NB4 (cell line): ENCODE data around the gene KCTD1.
A peak's percentile ranks its signal among the peaks of the same experiment; 100 is the strongest.

Source experiments
- DNase-seq: peaks from one replicate; pipeline ENCODE4 v3.0.0; 2010; ENCODE audit warnings: low read depth
- H3K4me3 ChIP-seq: one replicate; pipeline ENCODE4 v1.5.1; 2011; ENCODE audit warnings: mild to moderate bottlenecking, low read depth, low read length, moderate library complexity
- MYC ChIP-seq: IDR thresholded peaks from 2 replicates; pipeline ENCODE4 v1.6.1; 2011; ENCODE audit warnings: low read depth, low read length
- POLR2A ChIP-seq: IDR thresholded peaks from 2 replicates; pipeline ENCODE4 v1.6.1; 2011; ENCODE audit warnings: mild to moderate bottlenecking; ENCODE audit not compliant: insufficient read length; ENCODE audit errors: extremely low read depth
- TF ChIP-seq, protein P1 (sequence below): IDR thresholded peaks from 2 replicates; pipeline ENCODE4 v1.6.1; 2011; ENCODE audit warnings: low read depth, low read length
- TF ChIP-seq, protein P2 (sequence below): IDR thresholded peaks from one replicate; pipeline ENCODE4 v1.5.1; 2012; ENCODE audit warnings: low read depth, low read length

KCTD1 gene

DNA sequence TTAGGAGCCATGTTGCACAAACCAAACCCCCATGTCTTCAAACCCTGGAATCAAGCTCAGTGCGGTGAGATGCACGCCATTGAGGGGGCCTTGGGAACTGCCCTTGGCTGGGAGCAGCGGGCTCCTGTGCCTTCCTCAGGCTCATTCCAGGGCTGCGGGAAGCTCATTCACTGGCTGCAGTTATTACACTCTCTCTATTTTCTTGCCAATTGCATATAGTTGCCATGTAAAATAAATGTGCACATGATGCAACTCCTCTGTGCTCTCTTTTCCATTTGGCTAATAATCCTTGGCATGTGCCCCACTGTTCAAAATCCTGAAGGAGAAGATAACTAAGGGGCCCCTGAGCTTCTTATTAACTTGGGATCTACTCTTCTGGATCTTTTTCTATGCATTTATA, 74.7 kb downstream of the KCTD1 start:
- H3K4me3 ChIP-seq = no peak overlapping the region
- TF ChIP-seq, protein P1, sequence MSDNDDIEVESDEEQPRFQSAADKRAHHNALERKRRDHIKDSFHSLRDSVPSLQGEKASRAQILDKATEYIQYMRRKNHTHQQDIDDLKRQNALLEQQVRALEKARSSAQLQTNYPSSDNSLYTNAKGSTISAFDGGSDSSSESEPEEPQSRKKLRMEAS = no peak
- TF ChIP-seq MYC (no peak), POLR2A (no peak)
- TF ChIP-seq, protein P2, sequence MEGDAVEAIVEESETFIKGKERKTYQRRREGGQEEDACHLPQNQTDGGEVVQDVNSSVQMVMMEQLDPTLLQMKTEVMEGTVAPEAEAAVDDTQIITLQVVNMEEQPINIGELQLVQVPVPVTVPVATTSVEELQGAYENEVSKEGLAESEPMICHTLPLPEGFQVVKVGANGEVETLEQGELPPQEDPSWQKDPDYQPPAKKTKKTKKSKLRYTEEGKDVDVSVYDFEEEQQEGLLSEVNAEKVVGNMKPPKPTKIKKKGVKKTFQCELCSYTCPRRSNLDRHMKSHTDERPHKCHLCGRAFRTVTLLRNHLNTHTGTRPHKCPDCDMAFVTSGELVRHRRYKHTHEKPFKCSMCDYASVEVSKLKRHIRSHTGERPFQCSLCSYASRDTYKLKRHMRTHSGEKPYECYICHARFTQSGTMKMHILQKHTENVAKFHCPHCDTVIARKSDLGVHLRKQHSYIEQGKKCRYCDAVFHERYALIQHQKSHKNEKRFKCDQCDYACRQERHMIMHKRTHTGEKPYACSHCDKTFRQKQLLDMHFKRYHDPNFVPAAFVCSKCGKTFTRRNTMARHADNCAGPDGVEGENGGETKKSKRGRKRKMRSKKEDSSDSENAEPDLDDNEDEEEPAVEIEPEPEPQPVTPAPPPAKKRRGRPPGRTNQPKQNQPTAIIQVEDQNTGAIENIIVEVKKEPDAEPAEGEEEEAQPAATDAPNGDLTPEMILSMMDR = no peak
- no peak for DNase-seq

GRCh38 chr18:26471826-26472225, 76.5 kb downstream of the KCTD1 start:
- DNase-seq = no peak
- TF ChIP-seq, protein P2 = no peak
- TF ChIP-seq POLR2A (no peak), MYC (no peak)
- TF ChIP-seq, protein P1 = no peak
- H3K4me3 ChIP-seq = no peak overlapping the region

- no peak for DNase-seq
- no peak overlapping the region for H3K4me3 ChIP-seq
- TF ChIP-seq POLR2A (no peak), MYC (no peak)
- TF ChIP-seq, protein P2 = no peak
- TF ChIP-seq, protein P1 = no peak
These were observed 77.3 kb downstream of the KCTD1 start for GRCh38 chr18:26471027-26471426.

- DNase-seq = no peak
- no peak overlapping the region for H3K4me3 ChIP-seq
- TF ChIP-seq POLR2A = no peak
- TF ChIP-seq, protein P1 = no peak
- TF ChIP-seq, protein P2 = no peak
- TF ChIP-seq MYC = no peak
These were observed 78.2 kb downstream of the KCTD1 start for GRCh38 chr18:26470011-26470637.

DNA sequence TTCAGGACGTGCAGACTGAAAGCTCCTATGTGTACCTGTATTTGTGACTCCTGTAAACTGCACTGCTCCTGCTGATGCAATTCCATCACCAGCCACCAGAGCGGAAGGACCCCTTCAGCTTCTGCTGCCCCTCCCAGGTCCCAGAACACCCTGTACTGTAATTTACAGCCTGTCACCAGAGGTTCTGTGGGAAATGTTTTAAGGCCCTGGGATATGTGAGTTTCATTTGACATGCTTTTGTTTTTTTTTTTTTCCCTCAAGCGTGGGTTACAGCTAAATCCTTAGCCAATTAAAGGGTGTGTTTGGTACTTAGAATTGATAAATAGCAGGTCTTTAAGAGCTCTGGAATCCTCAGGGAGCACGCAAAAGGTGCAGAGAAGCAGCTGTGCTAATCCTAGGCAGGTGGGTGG, 79.4 kb downstream of the KCTD1 start:
- DNase-seq = peak; percentile 22
- no peak overlapping the region for H3K4me3 ChIP-seq
- TF ChIP-seq, protein P2 = peak; percentile 49
- no peak for TF ChIP-seq POLR2A

GRCh38 chr18:26466026-26466425, 82.3 kb downstream of the KCTD1 start:
- TF ChIP-seq, protein P1 = no peak
- TF ChIP-seq POLR2A (no peak), MYC (no peak)
- TF ChIP-seq, protein P2 = no peak
- DNase-seq = no peak
- H3K4me3 ChIP-seq = no peak overlapping the region
